Testis (tissue), 2 donors: ENCODE results near the gene SCARB2.

Experiments used
- POLR2A ChIP-seq: fragments of 450-650 bp; IDR thresholded peaks from one replicate; pipeline ENCODE4 v1.6.1; 2017; ENCODE audit warnings: antibody characterized with exemption, mild to moderate bottlenecking, moderate library complexity
- TF ChIP-seq, protein P1 (sequence below), 3 experiments: fragments of 450-650 bp in 2 of 3; fragments of 200-600 bp in 1 of 3; sonication (generic) in 1 of 3; IDR thresholded peaks; one replicate each; pipeline ENCODE4 v1.5.1; 2016 to 2019; ENCODE audit warnings: antibody characterized with exemption in 3 of 3, mild to moderate bottlenecking in 2 of 3, moderate library complexity in 1 of 3

DNA sequence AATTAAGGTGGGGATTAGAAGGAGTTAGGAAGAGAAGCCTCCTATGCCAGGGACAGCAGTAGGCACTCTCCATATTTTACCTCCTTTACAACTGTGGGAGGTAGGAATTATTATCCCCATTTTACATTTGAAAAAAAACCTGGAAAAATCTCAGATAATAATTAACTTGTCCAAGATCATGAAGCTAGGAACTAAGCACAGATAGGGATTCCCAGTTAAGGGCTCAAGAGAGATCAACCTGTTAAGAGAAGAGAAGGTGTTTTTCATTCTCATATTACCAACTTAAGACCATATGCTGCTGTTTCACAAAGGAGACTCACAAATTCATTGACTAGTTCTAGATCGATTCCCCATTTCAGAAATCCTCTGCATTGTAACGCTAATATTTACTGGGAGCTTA is 21.8 kb upstream of the SCARB2 start:
- no peak for TF ChIP-seq POLR2A
- TF ChIP-seq, protein P1, sequence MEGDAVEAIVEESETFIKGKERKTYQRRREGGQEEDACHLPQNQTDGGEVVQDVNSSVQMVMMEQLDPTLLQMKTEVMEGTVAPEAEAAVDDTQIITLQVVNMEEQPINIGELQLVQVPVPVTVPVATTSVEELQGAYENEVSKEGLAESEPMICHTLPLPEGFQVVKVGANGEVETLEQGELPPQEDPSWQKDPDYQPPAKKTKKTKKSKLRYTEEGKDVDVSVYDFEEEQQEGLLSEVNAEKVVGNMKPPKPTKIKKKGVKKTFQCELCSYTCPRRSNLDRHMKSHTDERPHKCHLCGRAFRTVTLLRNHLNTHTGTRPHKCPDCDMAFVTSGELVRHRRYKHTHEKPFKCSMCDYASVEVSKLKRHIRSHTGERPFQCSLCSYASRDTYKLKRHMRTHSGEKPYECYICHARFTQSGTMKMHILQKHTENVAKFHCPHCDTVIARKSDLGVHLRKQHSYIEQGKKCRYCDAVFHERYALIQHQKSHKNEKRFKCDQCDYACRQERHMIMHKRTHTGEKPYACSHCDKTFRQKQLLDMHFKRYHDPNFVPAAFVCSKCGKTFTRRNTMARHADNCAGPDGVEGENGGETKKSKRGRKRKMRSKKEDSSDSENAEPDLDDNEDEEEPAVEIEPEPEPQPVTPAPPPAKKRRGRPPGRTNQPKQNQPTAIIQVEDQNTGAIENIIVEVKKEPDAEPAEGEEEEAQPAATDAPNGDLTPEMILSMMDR (IDR thresholded peaks at IDR 0.05) = no peak
